Nephron (organoid): ENCODE results near the gene CUEDC1.

Source experiments
- H3K27ac Mint-ChIP-seq, 3 experiments: 2 replicates each; pipeline ENCODE4 v1.8.0; 2020; ENCODE audit warnings: mixed read lengths in 3 of 3, mild to moderate bottlenecking in 2 of 3, moderate library complexity in 1 of 3
- H3K27me3 Mint-ChIP-seq: 2 replicates; pipeline ENCODE4 v1.8.0; 2021; ENCODE audit warnings: low read depth, mild to moderate bottlenecking, moderate library complexity, mixed read lengths
- H3K36me3 Mint-ChIP-seq: 2 replicates; pipeline ENCODE4 v1.8.0; 2020; ENCODE audit warnings: low read depth, mixed read lengths
- H3K4me1 Mint-ChIP-seq: 2 replicates; pipeline ENCODE4 v1.8.0; 2020; ENCODE audit warnings: mixed read lengths
- H3K4me3 Mint-ChIP-seq, 3 experiments: 2 replicates each; pipeline ENCODE4 v1.8.0; 2020; ENCODE audit warnings: mild to moderate bottlenecking in 3 of 3, mixed read lengths in 3 of 3, moderate library complexity in 2 of 3
- H3K9me3 Mint-ChIP-seq: 2 replicates; pipeline ENCODE4 v1.8.0; 2020; ENCODE audit warnings: mixed read lengths
- CTCF ChIP-seq, 3 experiments: fragments of 200-600 bp; sonication (generic); IDR thresholded peaks; one replicate each; pipeline ENCODE4 v1.5.0; 2021; ENCODE audit warnings: antibody characterized with exemption in 3 of 3; ENCODE audit not compliant: unreplicated experiment in 3 of 3

The CUEDC1 gene

GRCh38 chr17:57999496-58000017 is 44.3 kb upstream of the CUEDC1 start:
- Mint-ChIP-seq H3K4me1 (peaks cover 37% of the 10 kb centered on the region), H3K27me3 (no peaks in the 10 kb centered on the region), H3K4me3 (no peak overlapping the region)

GRCh38 chr17:57999010-57999495 is 43.8 kb upstream of the CUEDC1 start:
- Mint-ChIP-seq H3K27ac (peak overlapping the region; percentile 23 to 38 (median 34)), H3K36me3 (peaks cover 49% of the 10 kb centered on the region), H3K27me3 (no peaks in the 10 kb centered on the region), H3K9me3 (no peaks in the 10 kb centered on the region), H3K4me1 (peaks cover 37% of the 10 kb centered on the region), H3K4me3 (no peak overlapping the region)
- no peak for TF ChIP-seq CTCF (IDR thresholded peaks at IDR 0.05; ENCODE audit: unreplicated experiment in 3 of 3)

More at GRCh38 chr17:57999496-58000017, 44.3 kb upstream of the CUEDC1 start:
- peak; percentile 82 to 89 (median 83) for TF ChIP-seq CTCF (IDR thresholded peaks at IDR 0.05; ENCODE audit: unreplicated experiment in 3 of 3)
- Mint-ChIP-seq H3K36me3 (peaks cover 53% of the 10 kb centered on the region), H3K9me3 (no peaks in the 10 kb centered on the region), H3K27ac (peak overlapping the region; percentile 23 to 38 (median 34))

GRCh38 chr17:57997085-57997809 is 42.0 kb upstream of the CUEDC1 start:
- Mint-ChIP-seq H3K4me3 (no peak overlapping the region), H3K4me1 (peaks cover 35% of the 10 kb centered on the region), H3K36me3 (peaks cover 31% of the 10 kb centered on the region), H3K27ac (no peak overlapping the region), H3K9me3 (no peaks in the 10 kb centered on the region), H3K27me3 (no peaks in the 10 kb centered on the region)
- no peak for TF ChIP-seq CTCF (IDR thresholded peaks at IDR 0.05; ENCODE audit: unreplicated experiment in 3 of 3)

DNA sequence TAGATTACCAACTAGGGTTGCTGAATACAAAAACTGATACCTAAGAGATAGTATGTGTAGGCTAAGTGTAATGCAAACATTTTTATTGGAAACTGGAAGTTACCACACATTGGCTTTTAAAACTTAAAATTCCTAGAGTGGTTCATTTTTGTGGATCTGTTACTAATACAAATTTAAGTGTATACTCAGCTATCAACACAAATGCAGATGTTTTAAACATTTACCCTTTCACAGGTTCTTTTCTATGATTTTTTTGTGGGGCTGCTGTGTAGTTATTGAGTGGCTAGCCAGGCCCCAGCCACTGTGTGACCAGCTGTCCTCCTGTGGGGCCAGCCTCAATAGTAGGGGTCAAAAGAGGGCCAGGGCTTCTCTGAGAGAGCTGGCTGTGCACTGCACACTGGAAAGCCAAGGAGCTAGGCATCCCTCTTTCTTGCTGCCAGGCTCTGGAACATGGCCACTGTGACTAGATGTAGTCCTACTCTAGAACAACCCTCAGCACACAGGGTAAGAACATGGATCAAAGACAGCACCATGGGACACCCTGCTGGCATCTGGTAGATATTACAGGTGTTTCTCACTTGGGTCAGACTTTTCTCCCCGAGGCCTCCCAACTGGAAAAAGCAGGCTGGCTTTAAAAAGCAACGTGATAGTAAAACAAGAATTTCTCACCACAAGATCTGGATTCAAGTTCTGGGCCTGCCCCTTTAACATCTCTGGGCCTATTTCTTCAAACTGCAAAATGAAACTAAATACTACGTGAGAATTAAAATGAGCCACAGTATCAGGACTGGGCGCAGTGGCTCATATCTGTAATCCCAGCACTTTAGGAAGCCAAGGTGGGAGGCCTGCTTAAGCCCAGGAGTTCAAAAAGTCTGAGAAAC is 40.1 kb upstream of the CUEDC1 start:
- H3K4me3 Mint-ChIP-seq, result no peak overlapping the region
- H3K4me1 Mint-ChIP-seq, result peaks cover 52% of the 10 kb centered on the region
- H3K36me3 Mint-ChIP-seq, result peaks cover 23% of the 10 kb centered on the region
- peak; percentile 64 to 67 (median 64) for TF ChIP-seq CTCF (IDR thresholded peaks at IDR 0.05; ENCODE audit: unreplicated experiment in 3 of 3)
- H3K27me3 Mint-ChIP-seq, result no peaks in the 10 kb centered on the region
- H3K9me3 Mint-ChIP-seq, result no peaks in the 10 kb centered on the region
- H3K27ac Mint-ChIP-seq, result peak overlapping the region; percentile 7 to 48 (median 15)

GRCh38 chr17:57994436-57994835 is 39.2 kb upstream of the CUEDC1 start:
- Mint-ChIP-seq H3K36me3 (peaks cover 20% of the 10 kb centered on the region), H3K4me1 (peaks cover 56% of the 10 kb centered on the region), H3K27me3 (no peaks in the 10 kb centered on the region), H3K27ac (peak overlapping the region; percentile 5 to 73 (median 18)), H3K4me3 (no peak overlapping the region), H3K9me3 (no peaks in the 10 kb centered on the region)
- no peak for TF ChIP-seq CTCF (IDR thresholded peaks at IDR 0.05; ENCODE audit: unreplicated experiment in 3 of 3)
